Colonic mucosa (tissue), 4 donors: Measurements from ENCODE around the gene RWDD4. TPM values are rescaled to one million over a fixed set of nuclear protein-coding genes. Genes with fewer than 3 reads are reported as not detected.

ENCODE experiments used
- DNase-seq: peaks from one replicate; pipeline ENCODE4 v3.0.0-alpha.2; 2020
- H3K27ac ChIP-seq: fragments of 200-600 bp; one replicate; pipeline ENCODE4 v1.8.0; 2021
- H3K27me3 ChIP-seq: fragments of 200-600 bp; one replicate; pipeline ENCODE4 v1.8.0; 2021
- H3K36me3 ChIP-seq: fragments of 200-600 bp; one replicate; pipeline ENCODE4 v1.8.0; 2021
- H3K4me1 ChIP-seq: fragments of 200-600 bp; one replicate; pipeline ENCODE4 v1.8.0; 2021; ENCODE audit warnings: mild to moderate bottlenecking
- H3K4me3 ChIP-seq: fragments of 200-600 bp; one replicate; pipeline ENCODE4 v1.8.0; 2021
- H3K9ac ChIP-seq, 2 donors: one replicate each; pipeline ENCODE4 v1.7.0; 2013; ENCODE audit warnings: control low read depth in 2 of 2, low read depth in 2 of 2, low read length in 2 of 2
- H3K9me3 ChIP-seq: fragments of 200-600 bp; one replicate; pipeline ENCODE4 v1.8.0; 2021
- intact Hi-C: fragments of 100-400 bp; cut with DNase I; formaldehyde crosslinking; loops from one replicate; pipeline ENCODE4 v1.14.1; 2022
- total RNA-seq, 2 donors: library from RNA; stranded (reverse); fragmentation: NEBNext Ultra II Directional in 1 of 2; extraction: Animal tissue kit (Norgen Biotek cat#: 25700) in 1 of 2; gene quantifications; one replicate each; pipeline ENCODE4 v1.2.1, GENCODE V29; 2021
- TF ChIP-seq, protein P1 (sequence below): fragments of 200-600 bp; IDR thresholded peaks from one replicate; pipeline ENCODE4 v1.8.0; 2022; ENCODE audit warnings: antibody characterized with exemption, mild to moderate bottlenecking
- donor health status: healthy.
- donor health status: DM: no; HTN: no; CAD: no.
- donor health status: DM: no; HTN: no; CAD: no.

RWDD4 gene
- total RNA-seq, 2 donors from 2014 or later, result 17.1 to 19.3 TPM

DNA sequence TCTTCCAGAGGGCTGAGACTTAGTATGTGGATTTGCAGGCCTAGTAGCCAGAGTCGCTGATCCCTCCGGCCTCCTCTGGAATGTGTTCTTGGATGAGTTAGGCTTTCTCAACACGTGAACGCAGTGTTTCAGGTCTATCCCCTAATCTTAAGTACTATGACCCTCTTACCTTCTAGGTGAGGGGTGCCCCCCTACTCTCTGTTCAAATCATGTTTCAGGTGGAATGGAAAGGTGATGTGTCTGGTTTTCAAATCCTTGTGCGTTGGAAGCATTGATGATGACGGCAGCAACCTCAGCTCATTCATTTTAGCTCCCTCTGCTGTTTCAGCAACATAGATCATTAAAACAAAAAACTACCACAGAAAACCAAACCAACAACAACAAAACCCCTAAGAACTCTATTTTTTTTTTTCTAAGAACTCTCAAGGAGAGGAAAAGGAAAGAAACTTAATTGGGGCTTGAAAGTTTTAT lies 56.4 kb downstream of the RWDD4 start:
- Histone ChIP-seq H3K4me1 (no peaks in the 10 kb centered on the region), H3K4me3 (no peak overlapping the region), H3K9me3 (no peaks in the 10 kb centered on the region), H3K27me3 (no peaks in the 10 kb centered on the region), H3K36me3 (no peaks in the 10 kb centered on the region), H3K9ac (no peak overlapping the region), H3K27ac (no peak overlapping the region)
- no peak for DNase-seq
- intact Hi-C loops, result loop anchor here (5.0 kb wide), 1 partner anchor 130 kb away; no protein-coding TSS in a partner anchor
- TF ChIP-seq, protein P1, sequence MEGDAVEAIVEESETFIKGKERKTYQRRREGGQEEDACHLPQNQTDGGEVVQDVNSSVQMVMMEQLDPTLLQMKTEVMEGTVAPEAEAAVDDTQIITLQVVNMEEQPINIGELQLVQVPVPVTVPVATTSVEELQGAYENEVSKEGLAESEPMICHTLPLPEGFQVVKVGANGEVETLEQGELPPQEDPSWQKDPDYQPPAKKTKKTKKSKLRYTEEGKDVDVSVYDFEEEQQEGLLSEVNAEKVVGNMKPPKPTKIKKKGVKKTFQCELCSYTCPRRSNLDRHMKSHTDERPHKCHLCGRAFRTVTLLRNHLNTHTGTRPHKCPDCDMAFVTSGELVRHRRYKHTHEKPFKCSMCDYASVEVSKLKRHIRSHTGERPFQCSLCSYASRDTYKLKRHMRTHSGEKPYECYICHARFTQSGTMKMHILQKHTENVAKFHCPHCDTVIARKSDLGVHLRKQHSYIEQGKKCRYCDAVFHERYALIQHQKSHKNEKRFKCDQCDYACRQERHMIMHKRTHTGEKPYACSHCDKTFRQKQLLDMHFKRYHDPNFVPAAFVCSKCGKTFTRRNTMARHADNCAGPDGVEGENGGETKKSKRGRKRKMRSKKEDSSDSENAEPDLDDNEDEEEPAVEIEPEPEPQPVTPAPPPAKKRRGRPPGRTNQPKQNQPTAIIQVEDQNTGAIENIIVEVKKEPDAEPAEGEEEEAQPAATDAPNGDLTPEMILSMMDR, result no peak

DNA sequence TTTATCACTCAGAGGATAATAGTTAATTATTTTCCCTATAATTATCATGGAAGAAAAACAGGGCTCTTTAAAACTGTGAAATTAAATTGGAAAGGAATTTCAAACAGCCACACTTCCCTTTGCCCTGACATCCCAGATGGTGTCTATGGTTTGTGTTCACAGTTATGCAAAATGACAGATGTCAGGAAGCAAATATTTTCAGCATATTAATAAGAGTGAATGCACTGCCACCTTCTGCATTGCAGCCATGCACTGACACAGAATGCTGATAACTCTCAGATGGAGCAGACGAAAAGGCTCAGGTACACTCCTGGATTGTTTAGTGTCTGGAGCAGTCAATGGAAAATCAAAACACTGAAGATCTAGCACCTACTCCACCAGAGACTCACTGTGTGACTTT lies 57.6 kb downstream of the RWDD4 start:
- TF ChIP-seq, protein P1, result no peak
- Histone ChIP-seq H3K9ac (no peak overlapping the region), H3K27ac (no peak overlapping the region), H3K4me1 (no peaks in the 10 kb centered on the region), H3K36me3 (no peaks in the 10 kb centered on the region), H3K4me3 (no peak overlapping the region), H3K27me3 (no peaks in the 10 kb centered on the region), H3K9me3 (no peaks in the 10 kb centered on the region)
- intact Hi-C loops, result loop anchor here (5.0 kb wide), 1 partner anchor 129 kb away; no protein-coding TSS in a partner anchor
- no peak for DNase-seq

DNA sequence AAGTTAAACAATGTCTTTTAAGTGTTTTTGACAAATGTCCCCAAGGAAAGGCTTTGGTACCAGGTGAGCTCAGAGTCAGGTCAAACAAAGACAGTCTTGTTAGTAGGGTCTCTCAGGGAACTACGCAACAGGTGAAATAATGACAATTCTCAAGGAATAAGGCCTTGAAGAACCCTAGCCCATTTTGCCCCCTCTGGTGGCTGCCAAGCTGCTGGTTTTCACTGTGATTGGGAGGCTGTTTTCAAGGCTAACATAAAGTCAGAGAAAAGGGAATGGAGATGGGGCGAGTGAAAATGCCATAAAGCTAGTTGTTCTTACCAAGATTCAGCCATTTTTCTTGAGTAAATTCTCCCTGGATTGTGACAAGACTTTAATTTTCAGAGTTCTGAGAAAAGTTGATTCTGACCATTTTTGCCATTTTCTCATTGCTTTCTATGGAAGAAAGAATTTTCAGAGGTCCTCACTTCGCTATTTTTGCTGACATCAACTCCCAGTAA lies 58.7 kb downstream of the RWDD4 start:
- H3K27me3 ChIP-seq, result no peaks in the 10 kb centered on the region
- intact Hi-C loops, result loop anchor here (5.0 kb wide), 1 partner anchor 128 kb away; no protein-coding TSS in a partner anchor
- no peaks in the 10 kb centered on the region for H3K4me1 ChIP-seq
- no peaks in the 10 kb centered on the region for H3K9me3 ChIP-seq
- H3K36me3 ChIP-seq, result no peaks in the 10 kb centered on the region
- no peak overlapping the region for H3K4me3 ChIP-seq
- H3K27ac ChIP-seq, result no peak overlapping the region
- no peak overlapping the region for H3K9ac ChIP-seq
- TF ChIP-seq, protein P1, result no peak
- DNase-seq, result no peak

DNA sequence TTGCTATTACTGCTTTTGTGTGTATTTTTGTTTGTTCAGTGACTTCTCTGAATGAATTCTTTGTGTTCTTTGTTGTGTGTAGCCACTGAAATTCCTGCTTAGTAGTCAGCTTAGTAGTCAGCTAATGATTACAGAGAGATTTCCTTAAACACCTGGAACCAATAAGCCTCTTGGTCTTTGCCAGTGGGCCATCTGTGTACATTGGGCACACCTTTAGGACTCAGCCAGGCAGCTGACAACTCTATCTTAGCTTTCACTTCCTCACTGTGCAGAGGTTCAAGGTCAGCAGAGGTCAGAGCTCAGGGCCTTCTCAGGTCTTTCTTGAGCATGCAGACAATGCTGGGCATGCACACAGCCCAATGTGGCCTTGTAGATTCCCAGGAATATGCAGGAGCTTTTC lies 59.3 kb downstream of the RWDD4 start:
- H3K9me3 ChIP-seq, result no peaks in the 10 kb centered on the region
- TF ChIP-seq, protein P1, result no peak
- no peak overlapping the region for H3K9ac ChIP-seq
- no peak overlapping the region for H3K4me3 ChIP-seq
- intact Hi-C loops, result loop anchor here (5.0 kb wide), 1 partner anchor 127 kb away; no protein-coding TSS in a partner anchor
- no peaks in the 10 kb centered on the region for H3K36me3 ChIP-seq
- H3K4me1 ChIP-seq, result no peaks in the 10 kb centered on the region
- no peak for DNase-seq
- no peak overlapping the region for H3K27ac ChIP-seq
- no peaks in the 10 kb centered on the region for H3K27me3 ChIP-seq

DNA sequence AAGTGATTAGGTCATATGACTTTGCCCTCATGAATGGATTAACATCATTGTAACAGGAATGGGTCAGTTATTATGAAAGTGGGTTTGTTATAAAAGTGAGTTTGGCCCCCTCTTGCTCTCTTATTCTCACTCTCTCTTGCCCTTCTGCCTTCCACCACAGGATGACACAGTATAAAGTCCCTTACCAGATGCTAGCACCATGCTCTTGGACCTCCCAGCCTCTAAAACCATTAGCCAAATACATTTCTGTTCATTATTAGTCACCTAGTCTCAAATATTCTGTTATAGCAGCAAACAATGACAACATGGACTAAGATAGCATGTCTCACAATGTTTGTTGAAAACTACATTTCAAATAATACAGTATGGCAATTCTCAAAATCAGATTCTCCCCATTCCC lies 59.7 kb downstream of the RWDD4 start:
- intact Hi-C loops, result no loop called here
- TF ChIP-seq, protein P1, result no peak

More for the DNA sequence above, 59.7 kb downstream of the RWDD4 start:
- DNase-seq, result no peak
- no peaks in the 10 kb centered on the region for H3K36me3 ChIP-seq
- no peak overlapping the region for H3K4me3 ChIP-seq
- H3K9me3 ChIP-seq, result no peaks in the 10 kb centered on the region
- H3K27ac ChIP-seq, result no peak overlapping the region
- no peaks in the 10 kb centered on the region for H3K27me3 ChIP-seq
- H3K4me1 ChIP-seq, result no peaks in the 10 kb centered on the region
- H3K9ac ChIP-seq, result no peak overlapping the region
